H9 (cell line): Measurements from ENCODE around the gene APP. TPM values are rescaled to one million over a fixed set of nuclear protein-coding genes. Genes with fewer than 3 reads are reported as not detected.
A peak's percentile ranks its signal among the peaks of the same experiment; 100 is the strongest.

ENCODE experiments used
- DNase-seq: peaks from one replicate; pipeline ENCODE4 v3.0.0-alpha.2; 2017
- H2AFZ ChIP-seq: one replicate; pipeline ENCODE4 v1.6.1; 2013; ENCODE audit warnings: mild to moderate bottlenecking, low read length, control low read depth, moderate library complexity
- H2AK5ac ChIP-seq: 2 replicates; pipeline ENCODE4 v1.6.1; 2013; ENCODE audit warnings: low read length, control low read depth, mixed read lengths; ENCODE audit not compliant: insufficient read length
- H2BK120ac ChIP-seq: one replicate; pipeline ENCODE4 v1.6.1; 2013; ENCODE audit warnings: low read depth, mild to moderate bottlenecking, low read length, control low read depth, inconsistent platforms; ENCODE audit not compliant: poor library complexity, severe bottlenecking
- H2BK12ac ChIP-seq: 2 replicates; pipeline ENCODE4 v1.6.1; 2013; ENCODE audit warnings: low read length, control low read depth, mixed read lengths, low read depth; ENCODE audit not compliant: insufficient read length
- H2BK15ac ChIP-seq: 2 replicates; pipeline ENCODE4 v1.6.1; 2013; ENCODE audit warnings: low read depth, low read length, control low read depth
- H2BK20ac ChIP-seq: one replicate; pipeline ENCODE4 v1.6.1; 2013; ENCODE audit warnings: low read depth, mild to moderate bottlenecking, low read length, control low read depth, inconsistent platforms; ENCODE audit not compliant: poor library complexity, severe bottlenecking
- H2BK5ac ChIP-seq: 2 replicates; pipeline ENCODE4 v1.6.1; 2013; ENCODE audit warnings: low read length, control low read depth, mixed read lengths; ENCODE audit not compliant: insufficient read length
- H3K14ac ChIP-seq: 2 replicates; pipeline ENCODE4 v1.6.1; 2013; ENCODE audit warnings: low read length, control low read depth; ENCODE audit not compliant: insufficient read depth
- H3K18ac ChIP-seq: 2 replicates; pipeline ENCODE4 v1.6.1; 2013; ENCODE audit warnings: low read depth, mild to moderate bottlenecking, mixed read lengths, low read length, control low read depth; ENCODE audit not compliant: insufficient read length
- H3K23ac ChIP-seq: 2 replicates; pipeline ENCODE4 v1.6.1; 2013; ENCODE audit warnings: low read length, control low read depth, mixed read lengths, low read depth; ENCODE audit not compliant: insufficient read length
- H3K23me2 ChIP-seq: 2 replicates; pipeline ENCODE4 v1.6.1; 2013; ENCODE audit warnings: low read depth, mild to moderate bottlenecking, mixed read lengths, low read length, control low read depth; ENCODE audit not compliant: insufficient read length, poor library complexity, severe bottlenecking
- H3K27ac ChIP-seq: 2 replicates; pipeline ENCODE4 v1.5.1; 2013; ENCODE audit warnings: low read length, control low read depth, mixed read lengths, low read depth; ENCODE audit not compliant: insufficient read length
- H3K27me3 ChIP-seq: 2 replicates; pipeline ENCODE4 v1.6.1; 2013; ENCODE audit warnings: low read length, control low read depth, inconsistent platforms; ENCODE audit not compliant: insufficient read depth
- H3K4ac ChIP-seq: 2 replicates; pipeline ENCODE4 v1.6.1; 2013; ENCODE audit warnings: low read depth, mild to moderate bottlenecking, control low read depth, inconsistent platforms, low read length, moderate library complexity
- H3K4me1 ChIP-seq: 2 replicates; pipeline ENCODE4 v1.6.1; 2013; ENCODE audit warnings: low read length, control low read depth, inconsistent platforms; ENCODE audit not compliant: insufficient read depth
- H3K4me2 ChIP-seq: 2 replicates; pipeline ENCODE4 v1.6.1; 2013; ENCODE audit warnings: low read length, control low read depth, mixed read lengths; ENCODE audit not compliant: insufficient read length, insufficient read depth
- H3K56ac ChIP-seq: 2 replicates; pipeline ENCODE4 v1.6.1; 2013; ENCODE audit warnings: low read depth, mild to moderate bottlenecking, mixed read lengths, low read length, control low read depth; ENCODE audit not compliant: insufficient read length
- H3K79me1 ChIP-seq: 2 replicates; pipeline ENCODE4 v1.6.1; 2013; ENCODE audit warnings: low read depth, mild to moderate bottlenecking, moderate library complexity, low read length, control low read depth, inconsistent platforms; ENCODE audit not compliant: insufficient read depth, poor library complexity, severe bottlenecking
- H3K79me2 ChIP-seq: 2 replicates; pipeline ENCODE4 v1.6.1; 2013; ENCODE audit warnings: low read length, control low read depth, inconsistent platforms; ENCODE audit not compliant: insufficient read depth
- H3K9ac ChIP-seq: 2 replicates; pipeline ENCODE4 v1.6.1; 2013; ENCODE audit warnings: low read length, control low read depth, mixed read lengths; ENCODE audit not compliant: insufficient read length; ENCODE audit errors: extremely low read depth
- H3K9me3 ChIP-seq: one replicate; pipeline ENCODE4 v1.6.1; 2013; ENCODE audit warnings: low read depth, low read length, inconsistent platforms; ENCODE audit not compliant: control insufficient read depth
- H3T11ph ChIP-seq: one replicate; pipeline ENCODE4 v1.6.1; 2013; ENCODE audit warnings: mild to moderate bottlenecking, low read length, control low read depth, inconsistent platforms
- H4K20me1 ChIP-seq: one replicate; pipeline ENCODE4 v1.6.1; 2013; ENCODE audit not compliant: control insufficient read depth, insufficient read length, insufficient read depth
- H4K5ac ChIP-seq: 2 replicates; pipeline ENCODE4 v1.6.1; 2013; ENCODE audit warnings: low read depth, mild to moderate bottlenecking, mixed read lengths, low read length, control low read depth; ENCODE audit not compliant: insufficient read length
- H4K8ac ChIP-seq: replicated peaks from 2 replicates; pipeline ENCODE4 v1.6.1; 2013; ENCODE audit warnings: low read length, control low read depth, mixed read lengths, low read depth; ENCODE audit not compliant: insufficient read length
- H4K91ac ChIP-seq: 2 replicates; pipeline ENCODE4 v1.6.1; 2013; ENCODE audit warnings: low read depth, mild to moderate bottlenecking, moderate library complexity, mixed read lengths, low read length, control low read depth; ENCODE audit not compliant: insufficient read length
- H3K27ac Mint-ChIP-seq, 3 experiments: 2 replicates in 2 of 3; 3 replicates in 1 of 3; pipeline ENCODE4 v1.8.0; 2020 to 2021; ENCODE audit warnings: mixed read lengths in 3 of 3, mild to moderate bottlenecking in 1 of 3, moderate library complexity in 1 of 3
- H3K27me3 Mint-ChIP-seq: 2 replicates; pipeline ENCODE4 v1.8.0; 2021; ENCODE audit warnings: low read depth, mild to moderate bottlenecking, moderate library complexity, mixed read lengths
- H3K36me3 Mint-ChIP-seq, 3 experiments: 2 replicates in 2 of 3; 3 replicates in 1 of 3; pipeline ENCODE4 v1.8.0; 2020 to 2021; ENCODE audit warnings: low read depth in 3 of 3, mixed read lengths in 3 of 3; ENCODE audit not compliant: insufficient read depth in 1 of 3
- H3K4me1 Mint-ChIP-seq, 2 experiments: 2 replicates each; pipeline ENCODE4 v1.8.0; 2020; ENCODE audit warnings: mixed read lengths in 2 of 2
- H3K4me3 Mint-ChIP-seq, 2 experiments: 2 replicates in 1 of 2; 3 replicates in 1 of 2; pipeline ENCODE4 v1.8.0; 2020 to 2021; ENCODE audit warnings: mild to moderate bottlenecking in 2 of 2, mixed read lengths in 2 of 2, moderate library complexity in 1 of 2
- H3K9me3 Mint-ChIP-seq, 2 experiments: 2 replicates in 1 of 2; 3 replicates in 1 of 2; pipeline ENCODE4 v1.8.0; 2020; ENCODE audit warnings: mild to moderate bottlenecking in 2 of 2, mixed read lengths in 2 of 2, moderate library complexity in 1 of 2
- CTCF ChIP-seq: fragments of 200-600 bp; sonication (generic); conservative IDR thresholded peaks from 3 replicates; pipeline ENCODE4 v1.8.0; 2021; ENCODE audit warnings: antibody characterized with exemption, mild to moderate bottlenecking
- WGBS: extraction: QIAGEN DNeasy Blood & Tissue Kit; methylation state at CpG from one replicate; pipeline ENCODE4 v1.1.7; 2013; ENCODE audit warnings: missing lambda C conversion rate, low lambda C conversion rate, mixed read lengths; ENCODE audit not compliant: insufficient read length; ENCODE audit errors: extremely low coverage; 5-methylcytosine and 5-hydroxymethylcytosine counted together
- total RNA-seq: library from RNA; stranded (reverse); gene quantifications from 2 replicates; pipeline ENCODE4 v1.2.1, GENCODE V29; 2021

Gene APP
- total RNA-seq, 1 experiment from 2014 or later, result 380 TPM

- Histone ChIP-seq H4K20me1 (no peaks in the 10 kb centered on the region), H3K23ac (no peak overlapping the region), H2BK20ac (no peak overlapping the region), H3T11ph (no peak overlapping the region), H3K14ac (no peak overlapping the region), H3K56ac (no peak overlapping the region), H2BK120ac (no peak overlapping the region), H3K4ac (no peak overlapping the region), H3K79me1 (peaks cover 2% of the 10 kb centered on the region), H2BK15ac (no peak overlapping the region), H3K9ac (no peak overlapping the region), H2AK5ac (no peak overlapping the region), H3K27ac (no peak overlapping the region), H2AFZ (no peak overlapping the region), H4K5ac (no peak overlapping the region), H4K91ac (no peak overlapping the region), H3K27me3 (no peaks in the 10 kb centered on the region), H3K4me1 (peaks cover 12% of the 10 kb centered on the region; the same call in 1 of the 2 replicates), H2BK5ac (no peak overlapping the region), H3K23me2 (no peaks in the 10 kb centered on the region), H2BK12ac (no peak overlapping the region), H3K79me2 (peaks cover 74% of the 10 kb centered on the region), H3K9me3 (no peaks in the 10 kb centered on the region), H3K4me2 (no peak overlapping the region), H3K18ac (no peak overlapping the region), H4K8ac (no peak overlapping the region)
- peaks cover 3 to 11% (median 4%) of the 10 kb centered on the region in 3 experiments; a peak in 6 of 7 replicates for H3K36me3 Mint-ChIP-seq
- no peak overlapping the region for H3K4me3 Mint-ChIP-seq
- TF ChIP-seq CTCF, result no peak
- no peaks in the 10 kb centered on the region for H3K9me3 Mint-ChIP-seq
- H3K27ac Mint-ChIP-seq, result peak overlapping the region in 2 of 3 experiments; percentile 15 to 45; a peak in 1 of 7 replicates
- no peaks in the 10 kb centered on the region for H3K27me3 Mint-ChIP-seq
- peaks cover 55 to 59% of the 10 kb centered on the region in 2 experiments for H3K4me1 Mint-ChIP-seq
- DNase-seq, result no peak
- WGBS, result no CpG with 5 or more reads among the region's 4 CpGs
These were observed 8.5 kb downstream of the APP start for GRCh38 chr21:26162081-26162480.
